NCI-H82 treated with DMSO at 0.1 percent for 48 hours (cell line): Measurements from ENCODE around the gene CACNA2D2.

Experiments
- DNase-seq: peaks from one replicate; lab custom pipeline; 2025; ENCODE audit not compliant: unreplicated experiment; lab: John Stamatoyannopoulos, UW

The CACNA2D2 gene

GRCh38 chr3:50470658-50471057, 32.8 kb downstream of the CACNA2D2 start:
- no peak for DNase-seq

- no peak for DNase-seq
These were observed 35.5 kb downstream of the CACNA2D2 start for GRCh38 chr3:50467919-50468318.

GRCh38 chr3:50466177-50466576, 37.3 kb downstream of the CACNA2D2 start:
- DNase-seq = no peak

- no peak for DNase-seq
These were observed 38.9 kb downstream of the CACNA2D2 start for GRCh38 chr3:50464569-50464968.

GRCh38 chr3:50459785-50460184, 43.6 kb downstream of the CACNA2D2 start:
- no peak for DNase-seq

GRCh38 chr3:50457988-50458387, 45.4 kb downstream of the CACNA2D2 start:
- DNase-seq = no peak

GRCh38 chr3:50455161-50456018, 48.0 kb downstream of the CACNA2D2 start:
- no peak for DNase-seq

GRCh38 chr3:50454481-50455070, 48.9 kb downstream of the CACNA2D2 start:
- no peak for DNase-seq

- DNase-seq = no peak
These were observed 49.5 kb downstream of the CACNA2D2 start for GRCh38 chr3:50453907-50454306.

- DNase-seq = no peak
These were observed 53.1 kb downstream of the CACNA2D2 start for GRCh38 chr3:50450209-50450921.

GRCh38 chr3:50448752-50449539, 54.5 kb downstream of the CACNA2D2 start:
- no peak for DNase-seq

- DNase-seq = no peak
These were observed 56.1 kb downstream of the CACNA2D2 start for GRCh38 chr3:50447290-50447840.

- no peak for DNase-seq
These were observed 57.5 kb downstream of the CACNA2D2 start for GRCh38 chr3:50445919-50446318.

GRCh38 chr3:50444782-50445181, 58.7 kb downstream of the CACNA2D2 start:
- DNase-seq = no peak

GRCh38 chr3:50444213-50444612, 59.2 kb downstream of the CACNA2D2 start:
- no peak for DNase-seq

- no peak for DNase-seq
These were observed 60.4 kb downstream of the CACNA2D2 start for GRCh38 chr3:50442945-50443579.

- no peak for DNase-seq
These were observed 61.8 kb downstream of the CACNA2D2 start for GRCh38 chr3:50441424-50442217.

- peak; percentile 3 for DNase-seq
These were observed 67.2 kb downstream of the CACNA2D2 start for GRCh38 chr3:50436114-50436674.
